Erythroblast (primary cell): Measurements from ENCODE around the gene NUP58.
A peak's percentile ranks its signal among the peaks of the same experiment; 100 is the strongest.
"Not testable (repeated sequence)": the region's sequence is repeated elsewhere in the genome, so short reads cannot be mapped to it uniquely, and the experiment has no call there.

Source experiments
- DNase-seq, 2 experiments: peaks; one replicate each; lab custom pipeline; 2025; lab: John Stamatoyannopoulos, UW
- GATA1 ChIP-seq: IDR thresholded peaks from 2 replicates; pipeline ENCODE4 v1.6.1; 2011; ENCODE audit warnings: low read depth, mild to moderate bottlenecking, control low read depth, low read length, moderate library complexity
- POLR2A ChIP-seq: IDR thresholded peaks from 2 replicates; pipeline ENCODE4 v1.6.1; 2011; ENCODE audit warnings: mild to moderate bottlenecking, low read length

The NUP58 gene

DNA sequence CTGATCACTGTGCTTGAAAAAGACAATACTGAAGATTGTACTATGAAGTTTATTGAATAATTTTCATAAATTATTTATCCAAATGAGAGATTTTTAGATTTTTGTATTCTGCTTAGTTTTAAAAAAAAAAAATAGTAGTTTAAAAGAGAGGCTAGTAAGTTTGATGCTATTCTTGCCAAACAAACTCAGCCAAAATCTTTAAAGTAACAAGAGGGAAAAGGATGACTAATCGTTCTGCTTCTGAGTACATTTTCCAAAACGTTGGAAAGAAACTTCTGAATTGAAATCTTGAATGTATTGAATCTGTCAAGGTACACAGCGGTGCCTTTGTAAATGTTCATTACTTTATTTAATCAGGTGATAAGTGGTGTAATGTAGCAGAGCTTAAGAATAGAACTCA is 34.4 kb downstream of the NUP58 start:
- DNase-seq: no peak

DNA sequence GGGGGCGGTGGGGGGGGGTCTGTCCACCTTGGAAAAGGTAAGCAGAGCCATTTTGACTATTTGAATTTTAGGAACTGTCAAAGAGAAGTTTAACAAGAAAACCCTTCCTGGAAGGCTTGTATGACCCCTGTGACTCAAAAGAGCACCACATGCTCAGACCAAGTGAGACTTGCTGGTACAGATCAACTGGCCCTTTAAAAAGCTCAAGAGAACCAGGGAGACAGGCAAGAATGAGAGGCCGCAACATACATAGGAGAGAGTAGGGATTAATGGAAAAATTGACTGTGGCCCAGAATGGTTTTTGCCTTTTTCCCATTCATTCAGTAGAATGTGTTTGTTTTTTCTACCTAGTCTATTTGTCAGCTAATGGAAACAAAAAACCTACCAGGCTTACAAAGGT is 44.2 kb downstream of the NUP58 start:
- TF ChIP-seq GATA1: no peak
- no peak for TF ChIP-seq POLR2A
- no peak for DNase-seq

More for the DNA sequence above, 34.4 kb downstream of the NUP58 start:
- no peak for TF ChIP-seq POLR2A
- TF ChIP-seq GATA1: no peak

DNA sequence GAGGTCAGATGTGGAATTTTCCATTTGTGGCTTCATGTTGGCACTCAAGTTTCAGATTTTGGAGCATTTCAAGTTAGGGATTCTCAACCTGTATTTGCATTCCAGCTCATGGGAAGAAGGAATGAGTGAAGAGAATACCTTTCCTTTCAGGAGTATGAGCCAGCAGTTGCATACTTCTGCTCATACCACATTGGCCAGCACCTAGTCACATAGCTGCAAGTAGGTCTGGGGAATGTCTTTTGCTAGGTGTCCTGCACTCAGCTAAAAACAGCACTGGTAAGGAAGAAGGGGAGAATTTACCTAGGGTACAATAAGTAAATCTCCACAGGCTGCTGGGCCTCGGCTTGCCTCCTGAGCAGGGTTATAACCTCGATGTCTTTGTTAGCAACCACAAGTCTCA is 45.7 kb downstream of the NUP58 start:
- no peak for DNase-seq
- TF ChIP-seq GATA1: no peak
- no peak for TF ChIP-seq POLR2A

GRCh38 chr13:25351404-25351803 is 50.0 kb downstream of the NUP58 start:
- no peak for TF ChIP-seq POLR2A
- no peak for TF ChIP-seq GATA1
- DNase-seq: no peak

DNA sequence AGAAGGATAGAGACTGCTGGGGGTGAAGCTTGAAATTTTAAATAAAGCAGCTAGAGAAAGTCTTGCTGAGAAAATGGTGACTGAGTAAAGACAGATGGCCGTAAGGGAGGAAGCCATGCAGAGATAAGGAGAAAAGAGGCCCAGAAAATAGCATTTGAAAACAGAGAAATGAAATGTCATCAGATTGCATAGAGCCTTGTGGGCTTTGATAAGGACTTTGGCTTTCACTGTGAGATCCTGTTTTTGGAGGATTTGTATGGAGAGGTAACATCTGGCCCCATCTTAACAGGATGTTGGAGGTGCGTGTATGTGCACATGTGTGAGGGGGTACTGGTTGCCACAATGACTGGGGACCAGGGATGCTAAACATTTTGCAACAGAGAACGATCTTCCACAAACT is 50.8 kb downstream of the NUP58 start:
- DNase-seq: peak; percentile 81 to 92
- TF ChIP-seq GATA1: peak; percentile 21
- TF ChIP-seq POLR2A: no peak

GRCh38 chr13:25352806-25353205 is 51.4 kb downstream of the NUP58 start:
- no peak for TF ChIP-seq GATA1
- TF ChIP-seq POLR2A: no peak
- DNase-seq: no peak

DNA sequence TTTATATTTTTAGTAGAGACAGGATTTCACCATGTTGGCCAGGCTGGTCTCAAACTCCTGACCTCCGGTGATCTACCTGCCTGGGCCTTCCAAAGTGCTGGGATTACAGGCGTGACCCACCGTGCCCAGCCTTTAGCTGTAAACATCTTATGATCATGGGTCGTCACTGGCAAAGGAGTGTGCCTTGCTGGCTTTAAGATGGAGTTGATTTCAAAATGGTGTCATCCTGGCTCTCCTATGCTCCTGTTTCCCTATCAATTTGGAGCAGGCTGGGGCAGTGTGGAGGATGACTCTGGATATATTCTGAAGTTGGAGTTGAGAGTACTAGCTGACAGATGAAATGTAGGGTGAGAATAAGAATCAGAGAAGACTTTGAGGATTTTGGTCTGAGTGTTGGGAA is 51.9 kb downstream of the NUP58 start:
- no peak for TF ChIP-seq GATA1
- TF ChIP-seq POLR2A: no peak
- no peak for DNase-seq

DNA sequence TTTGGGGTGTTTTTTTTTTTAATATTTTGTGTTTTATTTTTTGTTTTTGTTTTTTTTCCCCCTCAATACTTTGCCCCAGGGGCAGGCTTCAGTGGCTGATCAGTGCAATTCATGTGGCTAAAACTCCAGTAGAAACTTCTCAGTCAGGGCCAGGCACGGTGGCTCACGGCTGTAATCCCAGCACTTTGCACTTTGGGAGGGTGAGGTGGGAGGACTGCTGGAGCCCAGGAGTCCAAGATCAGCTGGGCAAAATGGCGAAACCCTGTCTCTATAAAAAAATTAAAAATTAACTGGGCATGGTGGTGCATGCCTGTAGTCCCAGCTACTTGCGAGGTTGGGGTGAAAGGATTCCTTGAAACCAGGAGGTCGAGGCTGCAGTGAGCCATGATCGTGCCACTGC is 53.0 kb downstream of the NUP58 start:
- no peak for TF ChIP-seq POLR2A
- TF ChIP-seq GATA1: no peak
- DNase-seq: no peak

DNA sequence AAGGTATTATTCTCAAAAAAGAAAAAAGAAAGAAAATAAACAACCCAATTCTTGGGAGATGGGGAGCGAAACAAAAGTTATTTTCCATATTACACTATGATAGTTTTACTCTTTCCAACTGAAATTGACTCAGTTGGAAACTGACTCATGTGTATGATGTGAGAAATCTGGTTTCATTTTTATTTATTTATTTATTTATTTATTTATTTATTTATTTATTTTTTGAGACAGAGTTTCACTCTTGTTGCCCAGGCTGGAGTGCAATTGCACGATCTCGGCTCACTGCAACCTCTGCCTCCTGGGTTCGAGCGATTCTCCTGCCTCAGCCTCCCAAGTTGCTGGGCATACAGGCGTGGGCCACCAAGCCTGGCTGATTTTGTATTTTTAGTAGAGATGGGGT is 59.0 kb downstream of the NUP58 start:
- not testable (repeated sequence) for DNase-seq

GRCh38 chr13:25365720-25366235 is 64.4 kb downstream of the NUP58 start:
- DNase-seq: no peak
- TF ChIP-seq GATA1 (no peak), POLR2A (no peak)

GRCh38 chr13:25371158-25371874 is 69.9 kb downstream of the NUP58 start:
- TF ChIP-seq POLR2A (no peak), GATA1 (no peak)
- peak; percentile 44 to 55 for DNase-seq

GRCh38 chr13:25371875-25372283 is 70.5 kb downstream of the NUP58 start, which contains the start of gene ATP8A2:
TSS of gene ATP8A2 (plus strand) at chr13:25371974. CDS start at chr13:25372213, 239 bp downstream.
- peak; percentile 64 to 74 for DNase-seq

GRCh38 chr13:25372284-25373081 is 71.1 kb downstream of the NUP58 start:
- peak; percentile 64 to 74 for DNase-seq
- TF ChIP-seq GATA1: no peak
- TF ChIP-seq POLR2A: no peak

More at GRCh38 chr13:25371875-25372283, 70.5 kb downstream of the NUP58 start, which contains the start of gene ATP8A2:
- TF ChIP-seq GATA1 (no peak), POLR2A (no peak)
